GM18909 (cell line): ENCODE measurements around the gene TBC1D25.
A peak's percentile ranks its signal among the peaks of the same experiment; 100 is the strongest.

Experiments
- ATAC-seq: cut with Tn5 transposase; IDR thresholded peaks from one replicate; pipeline ENCODE4 v1.9.1; 2021; ENCODE audit warnings: mild to moderate bottlenecking; ENCODE audit not compliant: unreplicated experiment, poor library complexity

TBC1D25 gene

GRCh38 chrX:48539345-48540027 is at the start of gene TBC1D25:
Gene TBC1D25 (plus strand): TSS chrX:48539714. CDS start chrX:48539798, 84 bp downstream.
- peak; percentile 81 for ATAC-seq

GRCh38 chrX:48489892-48490291 is 49.6 kb upstream of the TBC1D25 start:
- no peak for ATAC-seq

GRCh38 chrX:48490661-48491060 is 48.9 kb upstream of the TBC1D25 start:
- ATAC-seq: no peak

GRCh38 chrX:48491809-48492208 is 47.7 kb upstream of the TBC1D25 start:
- no peak for ATAC-seq

- no peak for ATAC-seq
Observed at GRCh38 chrX:48492293-48492910, 47.1 kb upstream of the TBC1D25 start.

GRCh38 chrX:48493890-48494364 is 45.6 kb upstream of the TBC1D25 start:
- ATAC-seq: no peak

- no peak for ATAC-seq
Observed at GRCh38 chrX:48496660-48497059, 42.9 kb upstream of the TBC1D25 start.

- ATAC-seq: no peak
Observed at GRCh38 chrX:48497871-48498270, 41.6 kb upstream of the TBC1D25 start.

- no peak for ATAC-seq
Observed at GRCh38 chrX:48498374-48498809, 41.1 kb upstream of the TBC1D25 start.

- ATAC-seq: no peak
Observed at GRCh38 chrX:48504261-48504660, 35.3 kb upstream of the TBC1D25 start.

- ATAC-seq: no peak
Observed at GRCh38 chrX:48505481-48505880, 34.0 kb upstream of the TBC1D25 start.

GRCh38 chrX:48507246-48507645 is 32.3 kb upstream of the TBC1D25 start:
- ATAC-seq: no peak

- peak; percentile 86 for ATAC-seq
Observed at GRCh38 chrX:48508400-48509244, 30.9 kb upstream of the TBC1D25 start, which contains the start of gene PORCN. Gene PORCN (plus strand): TSS chrX:48508992. CDS start chrX:48509821, 829 bp downstream.

GRCh38 chrX:48509245-48509590 is 30.3 kb upstream of the TBC1D25 start:
- ATAC-seq: no peak

GRCh38 chrX:48509619-48510018 is 29.9 kb upstream of the TBC1D25 start:
- ATAC-seq: no peak

GRCh38 chrX:48511560-48511959 is 28.0 kb upstream of the TBC1D25 start:
- no peak for ATAC-seq

- ATAC-seq: no peak
Observed at GRCh38 chrX:48512371-48512935, 27.1 kb upstream of the TBC1D25 start.

GRCh38 chrX:48513670-48514069 is 25.8 kb upstream of the TBC1D25 start:
- no peak for ATAC-seq

- no peak for ATAC-seq
Observed at GRCh38 chrX:48514126-48514806, 25.2 kb upstream of the TBC1D25 start.

- no peak for ATAC-seq
Observed at GRCh38 chrX:48514868-48515460, 24.6 kb upstream of the TBC1D25 start.
